HEK293T (cell line): Measurements from ENCODE around the gene PALMD.

ENCODE experiments used
- CTCF ChIA-PET: fragments of 350-600 bp; formaldehyde crosslinking; extraction: SDS; loops from one replicate; lab custom pipeline; 2021; ENCODE audit warnings: antibody characterized with exemption, inconsistent platforms; lab: Yijun Ruan, JAX
- POLR2A ChIA-PET: fragments of 350-600 bp; formaldehyde crosslinking; extraction: SDS; loops from one replicate; lab custom pipeline; 2020; ENCODE audit warnings: antibody characterized with exemption, inconsistent platforms; lab: Yijun Ruan, JAX
- DNase-seq: peaks from one replicate; pipeline ENCODE4 v3.0.0; 2012; ENCODE audit warnings: mixed read lengths; ENCODE audit errors: extremely low spot score
- ARNT ChIP-seq: fragments of 450-650 bp; IDR thresholded peaks from 2 replicates; pipeline ENCODE4 v1.6.1; 2017; ENCODE audit warnings: mild to moderate bottlenecking
- BHLHE40 ChIP-seq: fragments of 450-650 bp; IDR thresholded peaks from 2 replicates; pipeline ENCODE4 v1.6.1; 2016; ENCODE audit warnings: mild to moderate bottlenecking, moderate library complexity, borderline replicate concordance
- CTBP1 ChIP-seq: fragments of 450-650 bp; IDR thresholded peaks from 2 replicates; pipeline ENCODE4 v1.6.1; 2016; ENCODE audit warnings: borderline replicate concordance
- ELF4 ChIP-seq: fragments of 450-650 bp; IDR thresholded peaks from 2 replicates; pipeline ENCODE4 v1.6.1; 2017; ENCODE audit warnings: antibody characterized with exemption
- FOXA1 ChIP-seq: fragments of 450-650 bp; IDR thresholded peaks from 2 replicates; pipeline ENCODE4 v1.6.1; 2016; ENCODE audit warnings: mild to moderate bottlenecking
- FOXK2 ChIP-seq: fragments of 450-650 bp; IDR thresholded peaks from 2 replicates; pipeline ENCODE4 v1.6.1; 2016; ENCODE audit warnings: mild to moderate bottlenecking
- FOXM1 ChIP-seq: fragments of 450-650 bp; IDR thresholded peaks from 2 replicates; pipeline ENCODE4 v1.6.1; 2017; ENCODE audit warnings: mild to moderate bottlenecking, borderline replicate concordance
- HDGF ChIP-seq: fragments of 450-650 bp; IDR thresholded peaks from 2 replicates; pipeline ENCODE4 v1.6.1; 2017; ENCODE audit warnings: antibody characterized with exemption, borderline replicate concordance
- L3MBTL2 ChIP-seq: fragments of 450-650 bp; conservative IDR thresholded peaks from 2 replicates; pipeline ENCODE4 v1.6.1; 2016; ENCODE audit warnings: mild to moderate bottlenecking
- LEF1 ChIP-seq: fragments of 450-650 bp; IDR thresholded peaks from 2 replicates; pipeline ENCODE4 v1.6.1; 2017; ENCODE audit warnings: mild to moderate bottlenecking, borderline replicate concordance
- NFRKB ChIP-seq: fragments of 450-650 bp; IDR thresholded peaks from 2 replicates; pipeline ENCODE4 v1.6.1; 2016; ENCODE audit warnings: mild to moderate bottlenecking, moderate library complexity
- SP1 ChIP-seq: fragments of 450-650 bp; IDR thresholded peaks from 2 replicates; pipeline ENCODE4 v1.6.1; 2017
- SUZ12 ChIP-seq: fragments of 450-650 bp; IDR thresholded peaks from 2 replicates; pipeline ENCODE4 v1.6.1; 2016; ENCODE audit warnings: mild to moderate bottlenecking
- TARDBP ChIP-seq: fragments of 450-650 bp; IDR thresholded peaks from 2 replicates; pipeline ENCODE4 v1.6.1; 2016
- ZNF384 ChIP-seq: fragments of 450-650 bp; IDR thresholded peaks from 2 replicates; pipeline ENCODE4 v1.6.1; 2016
- TF ChIP-seq, protein P1 (sequence below): fragments of 450-650 bp; IDR thresholded peaks from 2 replicates; pipeline ENCODE4 v1.6.1; 2016

Gene PALMD

DNA sequence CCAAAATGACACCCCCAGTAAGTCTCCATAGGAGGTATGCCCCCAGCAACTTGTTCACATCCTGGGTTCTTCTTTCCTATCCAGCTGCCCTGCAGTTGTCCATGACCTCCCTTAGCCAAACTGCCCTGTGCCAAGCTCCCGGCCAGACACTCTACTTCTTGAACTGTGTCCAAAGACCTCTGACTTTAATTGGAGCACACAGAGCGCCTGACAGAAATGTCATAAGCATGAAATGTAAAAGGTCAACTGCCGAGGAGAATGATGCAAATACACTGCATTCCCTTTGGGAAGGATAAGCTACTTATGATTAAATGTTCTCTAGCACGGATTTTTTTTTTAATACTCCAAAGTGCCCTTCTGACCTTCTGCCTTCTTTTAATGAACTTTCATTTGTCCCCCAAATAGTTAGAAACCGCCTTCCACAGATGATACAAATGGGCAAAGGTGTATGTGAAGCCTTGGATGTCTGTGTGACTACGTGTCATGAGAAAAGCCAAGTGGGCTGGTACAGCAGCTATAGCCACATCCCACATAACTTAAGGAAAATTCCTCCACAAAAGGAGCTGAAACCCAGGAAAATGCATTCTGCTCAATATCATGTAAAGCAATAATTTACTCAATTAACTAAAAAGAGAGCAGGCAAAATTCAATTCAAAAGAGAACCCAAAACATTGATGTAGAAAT lies 26.8 kb downstream of the PALMD start:
- no peak for DNase-seq
- ChIA-PET POLR2A (no interaction called here), CTCF (interaction anchor here (1.2 to 2.8 kb wide), 2 partner anchors 10 to 13 kb away, joined by 4 to 9 read pairs; no protein-coding TSS in a partner anchor)
- TF ChIP-seq HDGF (no peak), SUZ12 (no peak), FOXM1 (no peak), FOXA1 (no peak), BHLHE40 (no peak), FOXK2 (no peak), ARNT (no peak), L3MBTL2 (no peak), CTBP1 (no peak), ELF4 (no peak), NFRKB (no peak)

DNA sequence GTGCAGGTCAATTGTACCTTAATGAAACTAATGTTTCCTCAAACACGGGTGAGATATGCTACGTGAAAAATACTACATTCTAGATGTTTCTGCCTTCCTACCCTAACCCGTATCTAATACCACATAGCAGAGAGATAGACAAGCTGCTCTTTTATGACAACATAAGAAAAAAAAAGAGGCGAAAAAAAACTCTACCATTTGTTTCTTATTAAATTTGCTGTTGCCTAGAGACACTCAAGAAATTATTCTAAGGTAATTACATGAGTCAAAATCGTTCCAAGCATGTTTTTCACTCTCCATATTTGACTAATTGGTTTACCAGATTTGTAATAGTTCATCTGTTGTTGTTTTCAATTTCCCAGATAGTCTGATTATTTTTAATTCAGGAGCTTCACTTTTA lies 27.4 kb downstream of the PALMD start:
- CTCF ChIA-PET = interaction anchor here (1.2 to 2.8 kb wide), 2 partner anchors 9 to 12 kb away, joined by 4 to 9 read pairs; no protein-coding TSS in a partner anchor
- no peak for DNase-seq
- TF ChIP-seq L3MBTL2 = no peak
- no peak for TF ChIP-seq SP1
- TF ChIP-seq, protein P1, sequence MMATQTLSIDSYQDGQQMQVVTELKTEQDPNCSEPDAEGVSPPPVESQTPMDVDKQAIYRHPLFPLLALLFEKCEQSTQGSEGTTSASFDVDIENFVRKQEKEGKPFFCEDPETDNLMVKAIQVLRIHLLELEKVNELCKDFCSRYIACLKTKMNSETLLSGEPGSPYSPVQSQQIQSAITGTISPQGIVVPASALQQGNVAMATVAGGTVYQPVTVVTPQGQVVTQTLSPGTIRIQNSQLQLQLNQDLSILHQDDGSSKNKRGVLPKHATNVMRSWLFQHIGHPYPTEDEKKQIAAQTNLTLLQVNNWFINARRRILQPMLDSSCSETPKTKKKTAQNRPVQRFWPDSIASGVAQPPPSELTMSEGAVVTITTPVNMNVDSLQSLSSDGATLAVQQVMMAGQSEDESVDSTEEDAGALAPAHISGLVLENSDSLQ = no peak
- no peak for TF ChIP-seq TARDBP
- POLR2A ChIA-PET = no interaction called here

DNA sequence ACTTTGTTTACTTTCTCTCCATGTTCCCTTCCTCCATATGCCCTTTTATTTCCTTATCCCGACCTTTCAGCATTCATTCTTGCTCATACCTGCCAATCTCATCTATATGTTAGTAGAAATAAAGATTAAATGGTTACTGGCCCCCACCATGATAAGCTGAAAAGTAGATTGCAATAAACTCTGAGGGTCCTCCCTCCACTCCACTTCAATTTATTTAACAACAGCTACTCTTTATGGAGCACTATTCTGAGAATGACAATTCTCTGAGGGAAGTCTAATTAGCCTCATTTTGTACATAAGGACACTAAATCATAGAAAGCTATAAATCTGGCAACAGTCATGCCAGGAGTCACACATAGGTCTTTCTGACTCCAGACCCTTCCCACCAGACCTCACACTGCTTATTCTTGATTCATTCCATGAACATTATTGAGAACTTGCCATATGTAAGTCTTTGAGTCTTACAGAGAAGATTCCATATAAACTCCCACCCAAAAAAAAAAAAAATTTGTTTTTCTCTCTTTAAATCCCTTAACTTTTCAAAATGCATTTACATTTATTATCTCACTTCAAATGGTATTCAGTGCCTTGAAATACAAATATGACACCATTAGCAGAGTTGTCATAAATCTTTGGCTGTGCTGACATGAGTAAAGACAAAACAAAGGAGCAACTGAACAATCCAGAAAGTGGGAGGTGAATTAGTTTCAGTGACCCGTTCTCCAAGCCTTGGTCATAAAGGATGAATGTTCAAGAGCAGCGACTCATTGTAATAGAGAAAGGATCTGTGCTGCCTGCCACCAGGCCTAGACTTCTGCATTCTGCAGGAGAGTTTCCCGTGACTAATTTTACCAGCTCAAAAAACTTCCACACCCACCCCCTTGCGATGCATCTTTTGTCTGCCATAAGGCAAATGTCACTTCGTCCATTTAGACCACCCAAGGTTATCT lies 28.5 kb downstream of the PALMD start:
- ChIA-PET POLR2A (no interaction called here), CTCF (interaction anchor here (1.2 to 2.8 kb wide), 2 partner anchors 8 to 11 kb away, joined by 4 to 9 read pairs; no protein-coding TSS in a partner anchor)
- no peak for DNase-seq
- no peak for TF ChIP-seq ELF4
- TF ChIP-seq, protein P1 = peak; percentile 90

DNA sequence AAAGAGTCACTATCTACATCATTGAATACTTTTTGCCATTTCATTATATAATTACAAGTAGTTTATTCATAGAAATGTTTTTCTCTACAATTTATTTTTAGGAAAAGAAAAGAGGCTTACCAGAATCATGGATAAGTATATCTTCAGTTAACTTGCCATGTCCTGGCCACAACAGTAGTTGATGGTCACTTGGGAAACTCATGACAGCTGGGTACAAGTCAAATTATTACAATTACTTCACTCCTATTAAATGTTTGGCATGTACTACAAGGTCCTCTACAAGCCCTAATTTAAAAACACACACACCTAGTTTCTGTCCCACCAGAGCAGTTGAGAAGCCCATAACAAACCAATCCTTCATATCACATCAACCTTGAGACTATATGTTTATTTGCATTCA lies 29.4 kb downstream of the PALMD start:
- TF ChIP-seq SUZ12 = no peak
- TF ChIP-seq, protein P1 = no peak
- TF ChIP-seq BHLHE40 = no peak
- no peak for TF ChIP-seq LEF1
- TF ChIP-seq ZNF384 = no peak
- no peak for TF ChIP-seq HDGF
- no peak for TF ChIP-seq ELF4
- no peak for TF ChIP-seq L3MBTL2
- no peak for TF ChIP-seq ARNT
- no peak for TF ChIP-seq FOXM1
- TF ChIP-seq FOXA1 = no peak
- no peak for TF ChIP-seq SP1
- no peak for TF ChIP-seq CTBP1
- TF ChIP-seq FOXK2 = no peak
- no peak for TF ChIP-seq NFRKB
- no peak for TF ChIP-seq TARDBP
- ChIA-PET CTCF (interaction anchor here (0.6 kb wide), 1 partner anchor 111 kb away, joined by 3 read pairs; no protein-coding TSS in a partner anchor), POLR2A (no interaction called here)

DNA sequence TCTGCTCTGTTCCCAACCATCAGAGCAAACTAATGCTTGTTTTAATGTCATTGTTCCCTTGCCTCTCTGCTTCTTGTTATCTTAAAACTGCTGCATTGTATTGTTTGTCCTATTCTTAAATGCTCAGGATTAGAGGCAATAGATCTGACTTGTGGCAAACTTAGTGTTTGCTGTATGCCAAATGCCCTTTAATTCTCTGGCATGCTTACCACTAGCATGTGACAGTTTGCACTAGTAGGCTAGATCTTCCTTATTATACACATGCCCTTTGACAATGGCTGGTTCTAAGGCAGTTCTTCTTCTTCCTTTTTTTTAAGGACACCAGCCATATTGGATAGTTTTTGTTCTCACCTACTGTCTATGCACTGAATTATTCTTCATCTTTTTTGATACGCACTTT lies 30.1 kb downstream of the PALMD start:
- CTCF ChIA-PET = interaction anchor here (0.6 kb wide), 1 partner anchor 110 kb away, joined by 3 read pairs; no protein-coding TSS in a partner anchor
- POLR2A ChIA-PET = no interaction called here
- TF ChIP-seq SUZ12 (no peak), ZNF384 (no peak), NFRKB (no peak), FOXM1 (no peak)
- no peak for DNase-seq

More for the DNA sequence above, 29.4 kb downstream of the PALMD start:
- DNase-seq = no peak

DNA sequence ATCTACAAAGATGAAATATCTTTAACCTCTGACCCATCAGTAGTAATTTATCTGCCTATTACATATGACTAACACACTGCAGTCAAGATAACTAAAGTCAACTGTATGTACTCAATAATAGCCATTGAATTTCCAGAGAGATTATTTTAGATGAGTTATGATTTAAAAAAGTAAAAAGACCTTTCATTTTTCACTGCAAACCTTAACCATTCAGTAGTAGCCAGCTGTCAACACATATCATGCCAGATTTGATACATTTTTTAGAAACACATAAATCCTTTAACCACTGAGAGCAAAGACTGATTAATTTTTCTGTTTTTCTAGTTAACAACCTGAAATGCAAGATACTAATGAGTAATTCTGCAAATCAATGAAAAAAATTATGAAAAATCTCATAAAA lies 31.0 kb downstream of the PALMD start:
- POLR2A ChIA-PET = no interaction called here

More for the DNA sequence above, 31.0 kb downstream of the PALMD start:
- CTCF ChIA-PET = no interaction called here
- DNase-seq = no peak
- TF ChIP-seq SP1 = no peak
- no peak for TF ChIP-seq FOXK2
- TF ChIP-seq LEF1 = no peak
- TF ChIP-seq, protein P1 = no peak
- TF ChIP-seq SUZ12 = no peak
- TF ChIP-seq BHLHE40 = no peak
- TF ChIP-seq L3MBTL2 = no peak
- no peak for TF ChIP-seq CTBP1
- no peak for TF ChIP-seq ZNF384
- TF ChIP-seq ELF4 = no peak
- no peak for TF ChIP-seq NFRKB
- no peak for TF ChIP-seq HDGF
